ENCODE data around the gene ORM1.

Gene ORM1

GRCh38 chr9:114275246-114276004 is 47.5 kb upstream of the ORM1 start:
- Histone ChIP-seq H3K27me3 (ENCODE audit: insufficient read depth, low read length) (0 out of 2 replicates have a peak, but pooled peaks cover 6% of the 10 kb centered on the region), H4K20me1 (ENCODE audit: insufficient read depth, low read length) (no peaks in the 10 kb centered on the region), H3K9me2 (ENCODE audit: low read depth, low read length) (no peaks in the 10 kb centered on the region), H3K4me1 (ENCODE audit: insufficient read depth, low read length, severe bottlenecking) (no peaks in the 10 kb centered on the region), H3K4me2 (ENCODE audit: low read length) (no peak overlapping the region), H3F3A (ENCODE audit: insufficient read depth, low read length) (no peaks in the 10 kb centered on the region), H3K36me3 (ENCODE audit: insufficient read depth, low read length) (no peaks in the 10 kb centered on the region), H3K4me3 (ENCODE audit: low read depth, low read length, poor library complexity, severe bottlenecking) (no peak overlapping the region), H3K27ac (ENCODE audit: low read depth, low read length, poor library complexity, severe bottlenecking) (no peak overlapping the region), H3K79me2 (ENCODE audit: insufficient read depth, low read length) (no peaks in the 10 kb centered on the region), H3K9me3 (ENCODE audit: low read length) (no peaks in the 10 kb centered on the region), H2AFZ (ENCODE audit: low read length) (no peak overlapping the region), H3K9ac (ENCODE audit: low read length) (no peak overlapping the region)
- TF ChIP-seq CTCF (IDR thresholded peaks at IDR 0.05; ENCODE audit: low read length), result no peak
- TF ChIP-seq EZH2 (IDR thresholded peaks at IDR 0.05; ENCODE audit: borderline replicate concordance, low read length), result no peak

- H3K27ac ChIP-seq (ENCODE audit: low read depth, low read length, poor library complexity, severe bottlenecking), result no peak overlapping the region
Measured at GRCh38 chr9:114276908-114277821, 45.7 kb upstream of the ORM1 start.

GRCh38 chr9:114278356-114278755 is 44.5 kb upstream of the ORM1 start:
- Histone ChIP-seq H3F3A (ENCODE audit: insufficient read depth, low read length) (no peaks in the 10 kb centered on the region), H3K9ac (ENCODE audit: low read length) (no peak overlapping the region), H3K4me1 (ENCODE audit: insufficient read depth, low read length, severe bottlenecking) (no peaks in the 10 kb centered on the region), H3K4me2 (ENCODE audit: low read length) (no peak overlapping the region), H3K79me2 (ENCODE audit: insufficient read depth, low read length) (no peaks in the 10 kb centered on the region), H3K9me3 (ENCODE audit: low read length) (no peaks in the 10 kb centered on the region), H4K20me1 (ENCODE audit: insufficient read depth, low read length) (no peaks in the 10 kb centered on the region), H3K27ac (ENCODE audit: low read depth, low read length, poor library complexity, severe bottlenecking) (no peak overlapping the region), H2AFZ (ENCODE audit: low read length) (no peak overlapping the region), H3K36me3 (ENCODE audit: insufficient read depth, low read length) (no peaks in the 10 kb centered on the region), H3K4me3 (ENCODE audit: low read depth, low read length, poor library complexity, severe bottlenecking) (no peak overlapping the region), H3K9me2 (ENCODE audit: low read depth, low read length) (no peaks in the 10 kb centered on the region), H3K27me3 (ENCODE audit: insufficient read depth, low read length) (0 out of 2 replicates have a peak, but pooled peaks cover 6% of the 10 kb centered on the region)
- TF ChIP-seq EZH2 (IDR thresholded peaks at IDR 0.05; ENCODE audit: borderline replicate concordance, low read length) (no peak), CTCF (IDR thresholded peaks at IDR 0.05; ENCODE audit: low read length) (no peak)

More at GRCh38 chr9:114276908-114277821, 45.7 kb upstream of the ORM1 start:
- Histone ChIP-seq H3K9me3 (ENCODE audit: low read length) (no peaks in the 10 kb centered on the region), H3K4me1 (ENCODE audit: insufficient read depth, low read length, severe bottlenecking) (no peaks in the 10 kb centered on the region), H4K20me1 (ENCODE audit: insufficient read depth, low read length) (no peaks in the 10 kb centered on the region), H3F3A (ENCODE audit: insufficient read depth, low read length) (no peaks in the 10 kb centered on the region), H3K4me3 (ENCODE audit: low read depth, low read length, poor library complexity, severe bottlenecking) (no peak overlapping the region), H3K27me3 (ENCODE audit: insufficient read depth, low read length) (0 out of 2 replicates have a peak, but pooled peaks cover 6% of the 10 kb centered on the region), H2AFZ (ENCODE audit: low read length) (no peak overlapping the region), H3K9me2 (ENCODE audit: low read depth, low read length) (no peaks in the 10 kb centered on the region), H3K4me2 (ENCODE audit: low read length) (no peak overlapping the region), H3K36me3 (ENCODE audit: insufficient read depth, low read length) (no peaks in the 10 kb centered on the region), H3K79me2 (ENCODE audit: insufficient read depth, low read length) (no peaks in the 10 kb centered on the region), H3K9ac (ENCODE audit: low read length) (no peak overlapping the region)
- TF ChIP-seq EZH2 (IDR thresholded peaks at IDR 0.05; ENCODE audit: borderline replicate concordance, low read length), result no peak
- no peak for TF ChIP-seq CTCF (IDR thresholded peaks at IDR 0.05; ENCODE audit: low read length)

Data from OCI-LY1 (cell line).